Measurements from ENCODE around the gene OSBPL6.

The OSBPL6 gene

GRCh38 chr2:178241844-178242551, 47.7 kb downstream of the OSBPL6 start:
- H3K4me3 ChIP-seq (ENCODE audit: low read length) = no peak overlapping the region
- H3K27me3 ChIP-seq (replicated peaks; ENCODE audit: control insufficient read depth, insufficient read depth, low read length) = no peaks in the 10 kb centered on the region
- H3K9me3 ChIP-seq (ENCODE audit: control insufficient read depth, low read length) = no peaks in the 10 kb centered on the region
- DNase-seq (ENCODE audit: low read depth) = peak; percentile 87
- H3K4me1 ChIP-seq (ENCODE audit: control insufficient read depth, insufficient read depth, low read length) = peaks cover 16% of the 10 kb centered on the region
- no peaks in the 10 kb centered on the region for H3K36me3 ChIP-seq (ENCODE audit: control insufficient read depth, insufficient read depth, low read length, severe bottlenecking)
- no peak overlapping the region for H3K9ac ChIP-seq (ENCODE audit: low read length)

- Histone ChIP-seq H3K9ac (ENCODE audit: low read length) (no peak overlapping the region), H3K36me3 (ENCODE audit: control insufficient read depth, insufficient read depth, low read length, severe bottlenecking) (no peaks in the 10 kb centered on the region), H3K4me1 (ENCODE audit: control insufficient read depth, insufficient read depth, low read length) (peaks cover 16% of the 10 kb centered on the region), H3K27me3 (replicated peaks; ENCODE audit: control insufficient read depth, insufficient read depth, low read length) (no peaks in the 10 kb centered on the region), H3K4me3 (ENCODE audit: low read length) (no peak overlapping the region), H3K9me3 (ENCODE audit: control insufficient read depth, low read length) (no peaks in the 10 kb centered on the region)
- DNase-seq (ENCODE audit: low read depth) = no peak
Measured at GRCh38 chr2:178242552-178242883, 48.2 kb downstream of the OSBPL6 start.

GRCh38 chr2:178243961-178244360, 49.6 kb downstream of the OSBPL6 start:
- no peaks in the 10 kb centered on the region for H3K27me3 ChIP-seq (replicated peaks; ENCODE audit: control insufficient read depth, insufficient read depth, low read length)
- no peak overlapping the region for H3K9ac ChIP-seq (ENCODE audit: low read length)
- DNase-seq (ENCODE audit: low read depth) = no peak
- H3K36me3 ChIP-seq (ENCODE audit: control insufficient read depth, insufficient read depth, low read length, severe bottlenecking) = no peaks in the 10 kb centered on the region
- no peak overlapping the region for H3K4me3 ChIP-seq (ENCODE audit: low read length)
- no peaks in the 10 kb centered on the region for H3K9me3 ChIP-seq (ENCODE audit: control insufficient read depth, low read length)
- H3K4me1 ChIP-seq (ENCODE audit: control insufficient read depth, insufficient read depth, low read length) = peaks cover 9% of the 10 kb centered on the region

GRCh38 chr2:178244777-178245176, 50.5 kb downstream of the OSBPL6 start:
- Histone ChIP-seq H3K36me3 (ENCODE audit: control insufficient read depth, insufficient read depth, low read length, severe bottlenecking) (no peaks in the 10 kb centered on the region), H3K4me3 (ENCODE audit: low read length) (no peak overlapping the region), H3K9me3 (ENCODE audit: control insufficient read depth, low read length) (no peaks in the 10 kb centered on the region), H3K4me1 (ENCODE audit: control insufficient read depth, insufficient read depth, low read length) (peaks cover 9% of the 10 kb centered on the region), H3K27me3 (replicated peaks; ENCODE audit: control insufficient read depth, insufficient read depth, low read length) (no peaks in the 10 kb centered on the region), H3K9ac (ENCODE audit: low read length) (no peak overlapping the region)
- DNase-seq (ENCODE audit: low read depth) = peak; percentile 17

GRCh38 chr2:178246696-178247095, 52.4 kb downstream of the OSBPL6 start:
- DNase-seq (ENCODE audit: low read depth) = no peak
- Histone ChIP-seq H3K4me1 (ENCODE audit: control insufficient read depth, insufficient read depth, low read length) (peaks cover 8% of the 10 kb centered on the region), H3K27me3 (replicated peaks; ENCODE audit: control insufficient read depth, insufficient read depth, low read length) (no peaks in the 10 kb centered on the region), H3K36me3 (ENCODE audit: control insufficient read depth, insufficient read depth, low read length, severe bottlenecking) (no peaks in the 10 kb centered on the region), H3K4me3 (ENCODE audit: low read length) (no peak overlapping the region), H3K9me3 (ENCODE audit: control insufficient read depth, low read length) (no peaks in the 10 kb centered on the region), H3K9ac (ENCODE audit: low read length) (no peak overlapping the region)

- no peaks in the 10 kb centered on the region for H3K27me3 ChIP-seq (replicated peaks; ENCODE audit: control insufficient read depth, insufficient read depth, low read length)
- DNase-seq (ENCODE audit: low read depth) = no peak
- no peak overlapping the region for H3K4me3 ChIP-seq (ENCODE audit: low read length)
- H3K4me1 ChIP-seq (ENCODE audit: control insufficient read depth, insufficient read depth, low read length) = peaks cover 3% of the 10 kb centered on the region
- no peaks in the 10 kb centered on the region for H3K36me3 ChIP-seq (ENCODE audit: control insufficient read depth, insufficient read depth, low read length, severe bottlenecking)
- no peak overlapping the region for H3K9ac ChIP-seq (ENCODE audit: low read length)
- no peaks in the 10 kb centered on the region for H3K9me3 ChIP-seq (ENCODE audit: control insufficient read depth, low read length)
Measured at GRCh38 chr2:178247250-178247649, 52.9 kb downstream of the OSBPL6 start.

GRCh38 chr2:178250429-178250828, 56.1 kb downstream of the OSBPL6 start:
- Histone ChIP-seq H3K4me3 (ENCODE audit: low read length) (no peak overlapping the region), H3K9me3 (ENCODE audit: control insufficient read depth, low read length) (no peaks in the 10 kb centered on the region), H3K9ac (ENCODE audit: low read length) (no peak overlapping the region), H3K36me3 (ENCODE audit: control insufficient read depth, insufficient read depth, low read length, severe bottlenecking) (no peaks in the 10 kb centered on the region), H3K27me3 (replicated peaks; ENCODE audit: control insufficient read depth, insufficient read depth, low read length) (no peaks in the 10 kb centered on the region), H3K4me1 (ENCODE audit: control insufficient read depth, insufficient read depth, low read length) (no peaks in the 10 kb centered on the region)
- DNase-seq (ENCODE audit: low read depth) = no peak

GRCh38 chr2:178251151-178251955, 57.0 kb downstream of the OSBPL6 start:
- no peaks in the 10 kb centered on the region for H3K36me3 ChIP-seq (ENCODE audit: control insufficient read depth, insufficient read depth, low read length, severe bottlenecking)
- no peaks in the 10 kb centered on the region for H3K27me3 ChIP-seq (replicated peaks; ENCODE audit: control insufficient read depth, insufficient read depth, low read length)
- no peak for DNase-seq (ENCODE audit: low read depth)
- H3K4me1 ChIP-seq (ENCODE audit: control insufficient read depth, insufficient read depth, low read length) = no peaks in the 10 kb centered on the region
- H3K4me3 ChIP-seq (ENCODE audit: low read length) = no peak overlapping the region
- H3K9ac ChIP-seq (ENCODE audit: low read length) = no peak overlapping the region
- no peaks in the 10 kb centered on the region for H3K9me3 ChIP-seq (ENCODE audit: control insufficient read depth, low read length)

GRCh38 chr2:178256382-178257042, 62.2 kb downstream of the OSBPL6 start:
- Histone ChIP-seq H3K9ac (ENCODE audit: low read length) (no peak overlapping the region), H3K27me3 (replicated peaks; ENCODE audit: control insufficient read depth, insufficient read depth, low read length) (no peaks in the 10 kb centered on the region), H3K9me3 (ENCODE audit: control insufficient read depth, low read length) (no peaks in the 10 kb centered on the region), H3K36me3 (ENCODE audit: control insufficient read depth, insufficient read depth, low read length, severe bottlenecking) (no peaks in the 10 kb centered on the region), H3K4me3 (ENCODE audit: low read length) (no peak overlapping the region), H3K4me1 (ENCODE audit: control insufficient read depth, insufficient read depth, low read length) (no peaks in the 10 kb centered on the region)
- DNase-seq (ENCODE audit: low read depth) = peak; percentile 53

- Histone ChIP-seq H3K9ac (ENCODE audit: low read length) (no peak overlapping the region), H3K4me1 (ENCODE audit: control insufficient read depth, insufficient read depth, low read length) (no peaks in the 10 kb centered on the region), H3K27me3 (replicated peaks; ENCODE audit: control insufficient read depth, insufficient read depth, low read length) (no peaks in the 10 kb centered on the region), H3K36me3 (ENCODE audit: control insufficient read depth, insufficient read depth, low read length, severe bottlenecking) (no peaks in the 10 kb centered on the region), H3K9me3 (ENCODE audit: control insufficient read depth, low read length) (no peaks in the 10 kb centered on the region), H3K4me3 (ENCODE audit: low read length) (no peak overlapping the region)
- DNase-seq (ENCODE audit: low read depth) = no peak
Measured at GRCh38 chr2:178257127-178257526, 62.8 kb downstream of the OSBPL6 start.

- no peaks in the 10 kb centered on the region for H3K9me3 ChIP-seq (ENCODE audit: control insufficient read depth, low read length)
- no peaks in the 10 kb centered on the region for H3K27me3 ChIP-seq (replicated peaks; ENCODE audit: control insufficient read depth, insufficient read depth, low read length)
- H3K9ac ChIP-seq (ENCODE audit: low read length) = no peak overlapping the region
- no peaks in the 10 kb centered on the region for H3K36me3 ChIP-seq (ENCODE audit: control insufficient read depth, insufficient read depth, low read length, severe bottlenecking)
- H3K4me3 ChIP-seq (ENCODE audit: low read length) = no peak overlapping the region
- no peak for DNase-seq (ENCODE audit: low read depth)
- H3K4me1 ChIP-seq (ENCODE audit: control insufficient read depth, insufficient read depth, low read length) = no peaks in the 10 kb centered on the region
Measured at GRCh38 chr2:178258916-178259315, 64.6 kb downstream of the OSBPL6 start.

Data from adipocyte (in vitro differentiated cells).